Measurements from ENCODE around the gene MED31.

- TF ChIP-seq CTCF (IDR thresholded peaks at IDR 0.05), result no peak
- TF ChIP-seq POLR2A (IDR thresholded peaks at IDR 0.05), result no peak
- no peak for TF ChIP-seq POLR2AphosphoS5 (IDR thresholded peaks at IDR 0.05)
Measured at GRCh38 chr17:6675201-6675825, 23.9 kb upstream of the MED31 start.
